ENCODE measurements around the gene TNPO3.

The TNPO3 gene

GRCh38 chr7:128922496-128923410 lies 132.2 kb downstream of the TNPO3 start:
- no peak for TF ChIP-seq CTCF (IDR thresholded peaks at IDR 0.05)

- TF ChIP-seq CTCF (IDR thresholded peaks at IDR 0.05), result no peak
Measured at GRCh38 chr7:128921866-128922440, 133.0 kb downstream of the TNPO3 start.

- TF ChIP-seq CTCF (IDR thresholded peaks at IDR 0.05), result no peak
Measured at GRCh38 chr7:128920913-128921582, 133.9 kb downstream of the TNPO3 start.

GRCh38 chr7:128919881-128920799 lies 134.8 kb downstream of the TNPO3 start:
- TF ChIP-seq CTCF (IDR thresholded peaks at IDR 0.05), result no peak

- TF ChIP-seq CTCF (IDR thresholded peaks at IDR 0.05), result no peak
Measured at GRCh38 chr7:128919241-128919640, 135.7 kb downstream of the TNPO3 start.

GRCh38 chr7:128918016-128918665 lies 136.8 kb downstream of the TNPO3 start:
- TF ChIP-seq CTCF (IDR thresholded peaks at IDR 0.05), result no peak

All from LNCAP (cell line).